ENCODE measurements around the gene ATP8A2.

The ATP8A2 gene

DNA sequence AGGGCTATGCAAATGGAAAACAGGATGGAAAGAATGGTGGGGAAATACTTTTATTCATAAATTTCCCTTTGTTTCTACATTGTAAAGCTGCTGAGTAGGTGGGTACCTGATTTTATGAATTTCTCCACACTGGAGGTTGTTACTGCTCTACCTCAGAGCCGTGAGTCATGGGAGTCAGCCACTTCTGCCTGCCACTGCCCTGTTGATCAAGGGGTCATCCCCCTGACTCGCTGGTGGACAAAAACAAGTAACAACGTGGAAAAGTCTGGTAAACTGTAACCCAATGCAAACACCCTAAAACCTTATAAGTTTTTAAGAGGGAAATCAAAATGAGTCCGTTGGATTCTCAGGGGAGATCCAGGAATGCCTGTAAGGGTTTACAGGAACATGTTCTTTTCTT, 329.5 kb downstream of the ATP8A2 start:
- TF ChIP-seq, protein P1, sequence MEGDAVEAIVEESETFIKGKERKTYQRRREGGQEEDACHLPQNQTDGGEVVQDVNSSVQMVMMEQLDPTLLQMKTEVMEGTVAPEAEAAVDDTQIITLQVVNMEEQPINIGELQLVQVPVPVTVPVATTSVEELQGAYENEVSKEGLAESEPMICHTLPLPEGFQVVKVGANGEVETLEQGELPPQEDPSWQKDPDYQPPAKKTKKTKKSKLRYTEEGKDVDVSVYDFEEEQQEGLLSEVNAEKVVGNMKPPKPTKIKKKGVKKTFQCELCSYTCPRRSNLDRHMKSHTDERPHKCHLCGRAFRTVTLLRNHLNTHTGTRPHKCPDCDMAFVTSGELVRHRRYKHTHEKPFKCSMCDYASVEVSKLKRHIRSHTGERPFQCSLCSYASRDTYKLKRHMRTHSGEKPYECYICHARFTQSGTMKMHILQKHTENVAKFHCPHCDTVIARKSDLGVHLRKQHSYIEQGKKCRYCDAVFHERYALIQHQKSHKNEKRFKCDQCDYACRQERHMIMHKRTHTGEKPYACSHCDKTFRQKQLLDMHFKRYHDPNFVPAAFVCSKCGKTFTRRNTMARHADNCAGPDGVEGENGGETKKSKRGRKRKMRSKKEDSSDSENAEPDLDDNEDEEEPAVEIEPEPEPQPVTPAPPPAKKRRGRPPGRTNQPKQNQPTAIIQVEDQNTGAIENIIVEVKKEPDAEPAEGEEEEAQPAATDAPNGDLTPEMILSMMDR (IDR thresholded peaks at IDR 0.05; ENCODE audit: low read depth, low read length): no peak
- DNase-seq (ENCODE audit: extremely low read depth, low read depth): no peak

DNA sequence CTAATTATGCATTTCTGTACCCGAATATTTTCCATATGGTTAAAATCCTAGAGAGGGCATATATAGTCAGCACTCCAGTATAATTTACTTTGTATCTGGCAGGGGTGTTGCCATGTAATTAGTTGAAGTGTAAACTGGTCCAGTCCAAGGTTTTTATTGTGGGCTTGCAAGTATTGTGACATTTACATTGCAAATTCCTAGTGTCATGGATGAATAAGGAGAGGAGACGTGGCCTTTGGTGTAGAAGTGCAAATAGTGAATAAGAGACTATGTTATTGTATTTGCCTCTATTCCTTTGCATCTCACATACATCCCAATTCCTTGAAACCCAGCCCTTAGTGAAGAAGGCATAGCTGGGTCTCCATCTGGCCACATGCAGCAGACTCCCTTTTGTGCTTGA, 330.6 kb downstream of the ATP8A2 start:
- TF ChIP-seq, protein P1 (IDR thresholded peaks at IDR 0.05; ENCODE audit: low read depth, low read length): no peak
- no peak for DNase-seq (ENCODE audit: extremely low read depth, low read depth)

DNA sequence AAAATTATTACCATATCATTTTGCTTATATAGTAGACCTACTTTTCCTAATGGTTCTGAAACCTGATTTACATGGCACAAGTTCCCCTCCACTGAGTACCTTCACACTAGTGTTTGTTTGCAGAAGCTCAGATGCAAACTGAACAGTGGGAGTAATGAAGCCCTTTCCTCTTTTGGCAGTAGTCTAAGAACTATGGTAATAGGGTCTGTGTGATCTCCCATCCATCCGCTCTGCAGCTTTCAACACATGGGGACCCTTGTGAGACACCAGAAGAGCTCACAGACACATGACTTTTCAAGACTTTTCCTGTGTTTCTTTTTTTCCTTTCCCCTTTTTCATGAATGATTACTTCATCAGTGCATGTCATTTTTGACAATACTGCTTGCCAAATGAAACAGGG, 336.0 kb downstream of the ATP8A2 start:
- TF ChIP-seq, protein P1 (IDR thresholded peaks at IDR 0.05; ENCODE audit: low read depth, low read length): no peak
- no peak for DNase-seq (ENCODE audit: extremely low read depth, low read depth)

DNA sequence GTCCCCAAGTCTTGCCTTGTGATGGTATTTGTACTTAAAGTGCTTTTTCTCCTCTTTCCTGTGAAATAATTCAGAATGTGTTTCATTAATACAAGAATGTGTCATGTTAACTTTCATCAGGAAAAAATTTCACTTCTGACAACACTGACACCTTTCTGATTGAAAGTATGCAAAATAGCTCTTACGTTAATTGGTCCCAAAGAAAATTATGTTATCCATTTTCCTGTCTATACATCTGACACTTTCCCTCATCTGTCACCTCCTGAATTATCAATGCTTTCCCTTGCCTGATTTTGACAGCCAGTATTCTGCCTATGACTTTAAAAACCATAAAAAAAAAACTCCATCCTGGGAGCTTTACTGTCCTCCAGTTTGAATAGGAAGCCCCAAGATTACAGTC, 336.5 kb downstream of the ATP8A2 start:
- DNase-seq (ENCODE audit: extremely low read depth, low read depth): no peak
- TF ChIP-seq, protein P1 (IDR thresholded peaks at IDR 0.05; ENCODE audit: low read depth, low read length): no peak

DNA sequence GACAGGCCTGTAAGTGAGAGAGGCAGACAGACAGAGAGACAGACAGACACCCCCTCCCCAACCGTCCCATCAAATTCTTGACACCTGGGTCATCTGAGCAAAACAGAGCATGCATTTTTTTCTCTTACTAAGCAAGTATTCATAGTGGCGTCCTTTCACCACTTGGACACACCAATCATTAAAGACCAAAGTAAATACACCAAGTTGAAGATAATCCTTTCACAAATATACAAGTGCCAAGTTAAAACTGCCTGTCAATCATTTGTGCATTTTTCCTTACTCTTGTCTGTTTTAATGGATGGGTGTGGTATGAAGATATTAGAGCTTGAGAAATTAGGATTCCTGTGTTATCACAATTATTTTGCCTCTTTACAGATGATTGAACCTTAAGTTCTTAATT, 337.3 kb downstream of the ATP8A2 start:
- no peak for DNase-seq (ENCODE audit: extremely low read depth, low read depth)
- TF ChIP-seq, protein P1 (IDR thresholded peaks at IDR 0.05; ENCODE audit: low read depth, low read length): no peak

DNA sequence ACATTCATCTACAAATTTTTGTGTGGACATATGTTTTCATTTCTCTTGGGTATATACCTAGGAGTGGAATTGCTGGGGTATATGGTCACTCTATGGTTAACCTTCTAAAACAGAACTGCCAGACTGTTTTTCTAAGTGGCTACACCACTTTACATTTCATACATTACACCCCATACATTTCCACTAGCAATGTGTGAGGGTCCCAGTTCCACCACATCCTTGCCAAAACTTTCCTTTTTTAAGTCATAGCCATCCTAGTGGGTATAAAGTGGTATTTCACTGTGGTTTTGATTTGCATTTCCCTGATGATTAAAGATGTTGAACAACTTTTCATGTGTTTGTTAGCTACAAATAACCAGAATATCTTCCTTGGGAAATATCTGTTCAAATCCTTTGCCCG, 344.0 kb downstream of the ATP8A2 start:
- DNase-seq (ENCODE audit: extremely low read depth, low read depth): no peak
- TF ChIP-seq, protein P1 (IDR thresholded peaks at IDR 0.05; ENCODE audit: low read depth, low read length): no peak

DNA sequence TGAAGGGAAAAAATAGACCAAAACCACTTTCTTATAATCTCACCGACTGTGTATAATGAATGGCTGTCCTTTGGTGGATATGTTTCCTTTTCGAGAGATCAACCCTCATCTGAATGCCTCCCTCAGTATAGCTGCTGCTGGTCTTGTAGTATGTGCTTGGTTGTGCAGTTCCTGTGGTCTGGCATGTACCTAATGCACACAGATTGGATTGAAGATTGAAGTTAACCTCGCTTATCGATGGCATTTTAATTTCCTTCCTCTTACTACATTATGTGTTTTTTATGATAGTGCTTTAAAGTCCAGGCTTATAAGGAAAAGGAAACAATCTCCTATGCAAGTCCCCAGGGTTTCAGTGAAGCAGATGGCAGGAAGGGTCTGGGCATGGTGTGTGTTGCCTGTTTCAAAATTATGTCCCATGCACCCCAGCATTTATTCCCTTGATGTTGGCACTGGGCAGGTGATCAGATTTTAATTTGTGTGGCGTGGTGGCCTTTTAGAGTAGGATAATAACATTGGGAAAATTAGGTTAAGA, 346.0 kb downstream of the ATP8A2 start:
- no peak for DNase-seq (ENCODE audit: extremely low read depth, low read depth)
- TF ChIP-seq, protein P1 (IDR thresholded peaks at IDR 0.05; ENCODE audit: low read depth, low read length): no peak
